Measurements from ENCODE around the gene PDE7B.

The PDE7B gene

DNA sequence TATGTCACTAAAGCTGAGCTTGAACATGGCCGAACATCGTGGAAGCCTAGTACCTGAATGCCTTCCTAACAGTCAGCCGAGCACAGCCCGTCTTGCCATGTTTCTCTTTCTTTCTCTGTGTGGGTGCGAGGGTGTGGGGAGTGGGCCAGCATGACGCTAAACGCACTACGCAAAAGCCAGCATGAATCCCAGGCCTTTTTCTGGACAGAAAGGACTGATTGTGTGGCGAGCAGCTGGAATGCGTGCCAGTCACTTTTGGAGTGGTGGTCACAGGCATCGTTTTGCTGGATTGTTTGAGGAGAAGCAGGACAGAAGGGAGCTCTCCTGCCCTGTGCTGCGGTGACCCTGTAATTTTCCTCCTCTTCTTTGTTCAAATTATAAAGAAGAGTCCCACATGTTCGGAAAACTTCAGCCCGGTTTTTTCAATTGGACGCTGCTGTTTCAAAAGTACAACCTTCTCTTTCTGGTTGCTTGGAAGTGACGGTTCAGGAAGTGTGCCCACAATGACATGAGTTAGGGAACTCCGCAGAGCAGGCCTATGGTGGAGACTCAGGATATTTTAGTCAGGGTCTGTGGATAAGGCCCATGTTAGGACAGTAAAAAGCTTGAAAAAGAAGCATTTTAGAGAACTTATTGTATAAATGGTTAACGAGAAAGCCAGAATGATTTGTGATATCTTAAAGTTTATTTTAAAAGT, 54.3 kb downstream of the PDE7B start:
- Histone ChIP-seq H3K27ac (ENCODE audit: extremely low read depth, low read depth, low read length) (no peak overlapping the region), H3K36me3 (ENCODE audit: control insufficient read depth in 2 of 2, insufficient read depth in 1 of 2, low read length in 2 of 2) (no peaks in the 10 kb centered on the region), H3K4me3 (ENCODE audit: low read depth, low read length) (no peak overlapping the region), H3K4me1 (ENCODE audit: control insufficient read depth, insufficient read depth, low read length) (no peaks in the 10 kb centered on the region), H3K9me3 (ENCODE audit: control insufficient read depth, insufficient read depth, low read depth, low read length) (no peaks in the 10 kb centered on the region)
- ChIA-PET POLR2A (no interaction called here), CTCF (interaction anchor here (1.6 kb wide), 1 partner anchor 35 kb away, joined by 4 read pairs; no protein-coding TSS in a partner anchor)
- TF ChIP-seq ZBTB21 (tag by site-specific recombination; IDR thresholded peaks at IDR 0.05) (no peak), ZFP37 (tag by site-specific recombination; IDR thresholded peaks at IDR 0.05) (no peak), ZNF350 (tag by site-specific recombination; IDR thresholded peaks at IDR 0.05) (no peak), REPIN1 (tag by site-specific recombination; IDR thresholded peaks at IDR 0.05; ENCODE audit: low read depth) (no peak), ZFP3 (tag by site-specific recombination; IDR thresholded peaks at IDR 0.05; ENCODE audit: low read depth) (no peak), ZNF302 (tag by site-specific recombination; IDR thresholded peaks at IDR 0.05; ENCODE audit: low read depth) (no peak), MZF1 (tag by site-specific recombination; IDR thresholded peaks at IDR 0.05; ENCODE audit: borderline replicate concordance) (no peak), ZNF404 (tag by site-specific recombination; IDR thresholded peaks at IDR 0.05) (no peak), ZNF24 (tag by site-specific recombination; IDR thresholded peaks at IDR 0.05) (no peak), OVOL3 (tag by site-specific recombination; IDR thresholded peaks at IDR 0.05) (no peak), ZNF843 (tag by site-specific recombination; IDR thresholded peaks at IDR 0.05) (no peak), ZBTB17 (tag by site-specific recombination; IDR thresholded peaks at IDR 0.05) (no peak)
- TF ChIP-seq, protein P1, sequence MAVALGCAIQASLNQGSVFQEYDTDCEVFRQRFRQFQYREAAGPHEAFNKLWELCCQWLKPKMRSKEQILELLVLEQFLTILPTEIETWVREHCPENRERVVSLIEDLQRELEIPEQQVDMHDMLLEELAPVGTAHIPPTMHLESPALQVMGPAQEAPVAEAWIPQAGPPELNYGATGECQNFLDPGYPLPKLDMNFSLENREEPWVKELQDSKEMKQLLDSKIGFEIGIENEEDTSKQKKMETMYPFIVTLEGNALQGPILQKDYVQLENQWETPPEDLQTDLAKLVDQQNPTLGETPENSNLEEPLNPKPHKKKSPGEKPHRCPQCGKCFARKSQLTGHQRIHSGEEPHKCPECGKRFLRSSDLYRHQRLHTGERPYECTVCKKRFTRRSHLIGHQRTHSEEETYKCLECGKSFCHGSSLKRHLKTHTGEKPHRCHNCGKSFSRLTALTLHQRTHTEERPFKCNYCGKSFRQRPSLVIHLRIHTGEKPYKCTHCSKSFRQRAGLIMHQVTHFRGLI (tag by site-specific recombination; IDR thresholded peaks at IDR 0.05), result no peak
- TF ChIP-seq, protein P2, sequence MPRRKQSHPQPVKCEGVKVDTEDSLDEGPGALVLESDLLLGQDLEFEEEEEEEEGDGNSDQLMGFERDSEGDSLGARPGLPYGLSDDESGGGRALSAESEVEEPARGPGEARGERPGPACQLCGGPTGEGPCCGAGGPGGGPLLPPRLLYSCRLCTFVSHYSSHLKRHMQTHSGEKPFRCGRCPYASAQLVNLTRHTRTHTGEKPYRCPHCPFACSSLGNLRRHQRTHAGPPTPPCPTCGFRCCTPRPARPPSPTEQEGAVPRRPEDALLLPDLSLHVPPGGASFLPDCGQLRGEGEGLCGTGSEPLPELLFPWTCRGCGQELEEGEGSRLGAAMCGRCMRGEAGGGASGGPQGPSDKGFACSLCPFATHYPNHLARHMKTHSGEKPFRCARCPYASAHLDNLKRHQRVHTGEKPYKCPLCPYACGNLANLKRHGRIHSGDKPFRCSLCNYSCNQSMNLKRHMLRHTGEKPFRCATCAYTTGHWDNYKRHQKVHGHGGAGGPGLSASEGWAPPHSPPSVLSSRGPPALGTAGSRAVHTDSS (tag by site-specific recombination; IDR thresholded peaks at IDR 0.05), result no peak
- TF ChIP-seq, protein P3, sequence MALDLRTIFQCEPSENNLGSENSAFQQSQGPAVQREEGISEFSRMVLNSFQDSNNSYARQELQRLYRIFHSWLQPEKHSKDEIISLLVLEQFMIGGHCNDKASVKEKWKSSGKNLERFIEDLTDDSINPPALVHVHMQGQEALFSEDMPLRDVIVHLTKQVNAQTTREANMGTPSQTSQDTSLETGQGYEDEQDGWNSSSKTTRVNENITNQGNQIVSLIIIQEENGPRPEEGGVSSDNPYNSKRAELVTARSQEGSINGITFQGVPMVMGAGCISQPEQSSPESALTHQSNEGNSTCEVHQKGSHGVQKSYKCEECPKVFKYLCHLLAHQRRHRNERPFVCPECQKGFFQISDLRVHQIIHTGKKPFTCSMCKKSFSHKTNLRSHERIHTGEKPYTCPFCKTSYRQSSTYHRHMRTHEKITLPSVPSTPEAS (tag by site-specific recombination; IDR thresholded peaks at IDR 0.05), result no peak
- TF ChIP-seq, protein P4, sequence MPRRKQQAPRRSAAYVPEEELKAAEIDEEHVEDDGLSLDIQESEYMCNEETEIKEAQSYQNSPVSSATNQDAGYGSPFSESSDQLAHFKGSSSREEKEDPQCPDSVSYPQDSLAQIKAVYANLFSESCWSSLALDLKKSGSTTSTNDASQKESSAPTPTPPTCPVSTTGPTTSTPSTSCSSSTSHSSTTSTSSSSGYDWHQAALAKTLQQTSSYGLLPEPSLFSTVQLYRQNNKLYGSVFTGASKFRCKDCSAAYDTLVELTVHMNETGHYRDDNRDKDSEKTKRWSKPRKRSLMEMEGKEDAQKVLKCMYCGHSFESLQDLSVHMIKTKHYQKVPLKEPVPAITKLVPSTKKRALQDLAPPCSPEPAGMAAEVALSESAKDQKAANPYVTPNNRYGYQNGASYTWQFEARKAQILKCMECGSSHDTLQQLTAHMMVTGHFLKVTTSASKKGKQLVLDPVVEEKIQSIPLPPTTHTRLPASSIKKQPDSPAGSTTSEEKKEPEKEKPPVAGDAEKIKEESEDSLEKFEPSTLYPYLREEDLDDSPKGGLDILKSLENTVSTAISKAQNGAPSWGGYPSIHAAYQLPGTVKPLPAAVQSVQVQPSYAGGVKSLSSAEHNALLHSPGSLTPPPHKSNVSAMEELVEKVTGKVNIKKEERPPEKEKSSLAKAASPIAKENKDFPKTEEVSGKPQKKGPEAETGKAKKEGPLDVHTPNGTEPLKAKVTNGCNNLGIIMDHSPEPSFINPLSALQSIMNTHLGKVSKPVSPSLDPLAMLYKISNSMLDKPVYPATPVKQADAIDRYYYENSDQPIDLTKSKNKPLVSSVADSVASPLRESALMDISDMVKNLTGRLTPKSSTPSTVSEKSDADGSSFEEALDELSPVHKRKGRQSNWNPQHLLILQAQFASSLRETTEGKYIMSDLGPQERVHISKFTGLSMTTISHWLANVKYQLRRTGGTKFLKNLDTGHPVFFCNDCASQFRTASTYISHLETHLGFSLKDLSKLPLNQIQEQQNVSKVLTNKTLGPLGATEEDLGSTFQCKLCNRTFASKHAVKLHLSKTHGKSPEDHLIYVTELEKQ (tag by site-specific recombination; IDR thresholded peaks at IDR 0.05; ENCODE audit: borderline replicate concordance), result no peak
- TF ChIP-seq, protein P5, sequence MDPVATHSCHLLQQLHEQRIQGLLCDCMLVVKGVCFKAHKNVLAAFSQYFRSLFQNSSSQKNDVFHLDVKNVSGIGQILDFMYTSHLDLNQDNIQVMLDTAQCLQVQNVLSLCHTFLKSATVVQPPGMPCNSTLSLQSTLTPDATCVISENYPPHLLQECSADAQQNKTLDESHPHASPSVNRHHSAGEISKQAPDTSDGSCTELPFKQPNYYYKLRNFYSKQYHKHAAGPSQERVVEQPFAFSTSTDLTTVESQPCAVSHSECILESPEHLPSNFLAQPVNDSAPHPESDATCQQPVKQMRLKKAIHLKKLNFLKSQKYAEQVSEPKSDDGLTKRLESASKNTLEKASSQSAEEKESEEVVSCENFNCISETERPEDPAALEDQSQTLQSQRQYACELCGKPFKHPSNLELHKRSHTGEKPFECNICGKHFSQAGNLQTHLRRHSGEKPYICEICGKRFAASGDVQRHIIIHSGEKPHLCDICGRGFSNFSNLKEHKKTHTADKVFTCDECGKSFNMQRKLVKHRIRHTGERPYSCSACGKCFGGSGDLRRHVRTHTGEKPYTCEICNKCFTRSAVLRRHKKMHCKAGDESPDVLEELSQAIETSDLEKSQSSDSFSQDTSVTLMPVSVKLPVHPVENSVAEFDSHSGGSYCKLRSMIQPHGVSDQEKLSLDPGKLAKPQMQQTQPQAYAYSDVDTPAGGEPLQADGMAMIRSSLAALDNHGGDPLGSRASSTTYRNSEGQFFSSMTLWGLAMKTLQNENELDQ (tag by site-specific recombination; IDR thresholded peaks at IDR 0.05; ENCODE audit: low read depth), result no peak

All from HEK293 (cell line).